Spleen (tissue), 7 donors: Measurements from ENCODE around the gene KANSL1.

Experiments used
- POLR2A ChIP-seq, 3 donors: fragments of 450-650 bp; IDR thresholded peaks; one replicate each; pipeline ENCODE4 v1.5.1; 2017; ENCODE audit warnings: antibody characterized with exemption in 3 of 3, mild to moderate bottlenecking in 1 of 3
- POLR2AphosphoS5 ChIP-seq, 3 donors: sonication (generic); formaldehyde crosslinking; IDR thresholded peaks; one replicate each; pipeline ENCODE4 v1.5.1; 2017; ENCODE audit warnings: antibody characterized with exemption in 3 of 3
- TF ChIP-seq, protein P1 (sequence below), 11 experiments: fragments of 200-600 bp in 7 of 11; fragments of 450-650 bp in 4 of 11; sonication (generic) in 4 of 11; IDR thresholded peaks in 8 of 11; conservative IDR thresholded peaks in 3 of 11; 1 replicate in 7 of 11; 2 replicates in 4 of 11; pipeline versions ENCODE4 v1.4.0 to v1.8.0; 2016 to 2021; ENCODE audit warnings: antibody characterized with exemption in 11 of 11, inconsistent platforms in 4 of 11, mild to moderate bottlenecking in 1 of 11
- donor health status: DM: no; HTN: no; CAD: no; lungs with moderate emphysema.
- donor health status: DM: no; HTN: no; CAD: no.
- donor health status: DM: no; HTN: no; CAD: no.

- TF ChIP-seq, protein P1, sequence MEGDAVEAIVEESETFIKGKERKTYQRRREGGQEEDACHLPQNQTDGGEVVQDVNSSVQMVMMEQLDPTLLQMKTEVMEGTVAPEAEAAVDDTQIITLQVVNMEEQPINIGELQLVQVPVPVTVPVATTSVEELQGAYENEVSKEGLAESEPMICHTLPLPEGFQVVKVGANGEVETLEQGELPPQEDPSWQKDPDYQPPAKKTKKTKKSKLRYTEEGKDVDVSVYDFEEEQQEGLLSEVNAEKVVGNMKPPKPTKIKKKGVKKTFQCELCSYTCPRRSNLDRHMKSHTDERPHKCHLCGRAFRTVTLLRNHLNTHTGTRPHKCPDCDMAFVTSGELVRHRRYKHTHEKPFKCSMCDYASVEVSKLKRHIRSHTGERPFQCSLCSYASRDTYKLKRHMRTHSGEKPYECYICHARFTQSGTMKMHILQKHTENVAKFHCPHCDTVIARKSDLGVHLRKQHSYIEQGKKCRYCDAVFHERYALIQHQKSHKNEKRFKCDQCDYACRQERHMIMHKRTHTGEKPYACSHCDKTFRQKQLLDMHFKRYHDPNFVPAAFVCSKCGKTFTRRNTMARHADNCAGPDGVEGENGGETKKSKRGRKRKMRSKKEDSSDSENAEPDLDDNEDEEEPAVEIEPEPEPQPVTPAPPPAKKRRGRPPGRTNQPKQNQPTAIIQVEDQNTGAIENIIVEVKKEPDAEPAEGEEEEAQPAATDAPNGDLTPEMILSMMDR (IDR thresholded peaks at IDR 0.05 in 8 of 11, conservative IDR thresholded peaks at IDR 0.05 in 3 of 11), result no peak
- TF ChIP-seq POLR2AphosphoS5 (IDR thresholded peaks at IDR 0.05), result no peak
- no peak for TF ChIP-seq POLR2A (IDR thresholded peaks at IDR 0.05)
Observed at GRCh38 chr17:46120537-46120936, 72.7 kb downstream of the KANSL1 start.
